Superior temporal gyrus (tissue), 1 donor: ENCODE measurements around the gene OPTC.
"Not testable (repeated sequence)": the region's sequence is repeated elsewhere in the genome, so short reads cannot be mapped to it uniquely, and the experiment has no call there.

Experiments used
- DNase-seq: peaks from one replicate; pipeline ENCODE4 v3.0.0-alpha.2; 2016; ENCODE audit errors: extremely low spot score

The OPTC gene

GRCh38 chr1:203516906-203517305 is 23.0 kb downstream of the OPTC start:
- no peak for DNase-seq

- no peak for DNase-seq
Measured at GRCh38 chr1:203517426-203518110, 23.6 kb downstream of the OPTC start.

GRCh38 chr1:203518139-203518538 is 24.2 kb downstream of the OPTC start:
- not testable (repeated sequence) for DNase-seq

GRCh38 chr1:203518541-203518940 is 24.6 kb downstream of the OPTC start:
- no peak for DNase-seq

GRCh38 chr1:203519053-203519840 is 25.3 kb downstream of the OPTC start:
- no peak for DNase-seq

- DNase-seq = no peak
Measured at GRCh38 chr1:203519896-203520295, 25.9 kb downstream of the OPTC start.

- no peak for DNase-seq
Measured at GRCh38 chr1:203520315-203520714, 26.4 kb downstream of the OPTC start.

GRCh38 chr1:203521074-203521794 is 27.3 kb downstream of the OPTC start:
- no peak for DNase-seq

- no peak for DNase-seq
Measured at GRCh38 chr1:203521812-203522211, 27.9 kb downstream of the OPTC start.

- no peak for DNase-seq
Measured at GRCh38 chr1:203522237-203522636, 28.3 kb downstream of the OPTC start.

- DNase-seq = no peak
Measured at GRCh38 chr1:203523667-203524066, 29.7 kb downstream of the OPTC start.

GRCh38 chr1:203524152-203524551 is 30.2 kb downstream of the OPTC start:
- no peak for DNase-seq

- no peak for DNase-seq
Measured at GRCh38 chr1:203524824-203525223, 30.9 kb downstream of the OPTC start.

- DNase-seq = no peak
Measured at GRCh38 chr1:203525685-203526084, 31.7 kb downstream of the OPTC start.

GRCh38 chr1:203526130-203526529 is 32.2 kb downstream of the OPTC start:
- DNase-seq = no peak

GRCh38 chr1:203526572-203526971 is 32.6 kb downstream of the OPTC start:
- no peak for DNase-seq

GRCh38 chr1:203527013-203527412 is 33.1 kb downstream of the OPTC start:
- no peak for DNase-seq

- DNase-seq = no peak
Measured at GRCh38 chr1:203528063-203528462, 34.1 kb downstream of the OPTC start.

GRCh38 chr1:203528976-203529835 is 35.3 kb downstream of the OPTC start:
- DNase-seq = no peak

- DNase-seq = no peak
Measured at GRCh38 chr1:203531063-203531462, 37.1 kb downstream of the OPTC start.

- DNase-seq = no peak
Measured at GRCh38 chr1:203534012-203534411, 40.1 kb downstream of the OPTC start.

GRCh38 chr1:203534526-203534925 is 40.6 kb downstream of the OPTC start:
- no peak for DNase-seq
